Fibroblast of pulmonary artery (primary cell): ENCODE measurements around the gene CHCHD4.

Experiments used
- DNase-seq: peaks from one replicate; pipeline ENCODE4 v3.0.0-alpha.2; 2010; ENCODE audit warnings: low read depth
- H3K4me3 ChIP-seq: replicated peaks from 2 replicates; pipeline ENCODE4 v1.5.1; 2011; ENCODE audit warnings: low read depth, mild to moderate bottlenecking, control low read depth, low read length, moderate library complexity
- CTCF ChIP-seq: IDR thresholded peaks from 2 replicates; pipeline ENCODE4 v1.5.1; 2011; ENCODE audit warnings: mild to moderate bottlenecking, control low read depth, low read length, inconsistent platforms; ENCODE audit errors: missing control alignments

CHCHD4 gene

GRCh38 chr3:14145236-14145635 lies 20.6 kb upstream of the CHCHD4 start:
- no peak for TF ChIP-seq CTCF
- H3K4me3 ChIP-seq, result peak overlapping the region; percentile 40
- DNase-seq, result peak; percentile 47

- no peak for TF ChIP-seq CTCF
- DNase-seq, result peak; percentile 100
- H3K4me3 ChIP-seq, result peak overlapping the region; percentile 40
Observed at GRCh38 chr3:14144423-14145075, 19.9 kb upstream of the CHCHD4 start.

GRCh38 chr3:14143271-14144225 lies 18.9 kb upstream of the CHCHD4 start:
- DNase-seq, result peak; percentile 99
- TF ChIP-seq CTCF, result no peak
- no peak overlapping the region for H3K4me3 ChIP-seq

GRCh38 chr3:14142567-14143270 lies 18.0 kb upstream of the CHCHD4 start:
- no peak for DNase-seq
- no peak for TF ChIP-seq CTCF
- no peak overlapping the region for H3K4me3 ChIP-seq

GRCh38 chr3:14141602-14142341 lies 17.1 kb upstream of the CHCHD4 start:
- no peak overlapping the region for H3K4me3 ChIP-seq
- TF ChIP-seq CTCF, result no peak
- no peak for DNase-seq

- TF ChIP-seq CTCF, result no peak
- H3K4me3 ChIP-seq, result no peak overlapping the region
- DNase-seq, result no peak
Observed at GRCh38 chr3:14141144-14141543, 16.5 kb upstream of the CHCHD4 start.
